ENCODE results near the gene TBX5.

The TBX5 gene

DNA sequence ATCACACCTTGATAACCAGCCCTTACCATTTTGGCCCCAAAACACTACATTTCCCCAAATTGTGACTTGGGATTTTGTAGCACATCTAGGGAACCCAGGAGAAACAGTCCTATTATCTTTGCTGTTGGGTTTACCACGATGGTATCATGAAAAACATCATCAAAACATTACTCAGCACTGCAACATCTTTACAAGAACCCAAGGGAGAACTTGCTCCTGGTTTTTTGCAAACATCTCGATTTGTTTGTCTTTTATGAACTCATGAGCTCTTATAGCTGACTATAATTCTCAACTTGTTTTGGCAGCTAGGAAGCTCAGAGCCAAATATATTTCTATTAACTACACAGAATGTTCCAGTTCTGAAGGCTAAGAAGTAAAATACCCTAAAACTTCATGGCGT, 65.7 kb downstream of the TBX5 start:
- Histone ChIP-seq H3K9ac (ENCODE audit: low read depth, low read length) (no peak overlapping the region), H3K9me3 (ENCODE audit: control insufficient read depth, insufficient read depth, low read length) (no peaks in the 10 kb centered on the region), H3K4me1 (ENCODE audit: control insufficient read depth, insufficient read depth, low read length) (peaks cover 9% of the 10 kb centered on the region), H3K27ac (ENCODE audit: low read depth, low read length) (no peak overlapping the region), H3K27me3 (ENCODE audit: control insufficient read depth, insufficient read depth, low read length) (no peaks in the 10 kb centered on the region), H3K4me3 (ENCODE audit: low read depth, low read length) (no peak overlapping the region), H3K36me3 (ENCODE audit: control insufficient read depth, insufficient read depth, low read length) (no peaks in the 10 kb centered on the region)

DNA sequence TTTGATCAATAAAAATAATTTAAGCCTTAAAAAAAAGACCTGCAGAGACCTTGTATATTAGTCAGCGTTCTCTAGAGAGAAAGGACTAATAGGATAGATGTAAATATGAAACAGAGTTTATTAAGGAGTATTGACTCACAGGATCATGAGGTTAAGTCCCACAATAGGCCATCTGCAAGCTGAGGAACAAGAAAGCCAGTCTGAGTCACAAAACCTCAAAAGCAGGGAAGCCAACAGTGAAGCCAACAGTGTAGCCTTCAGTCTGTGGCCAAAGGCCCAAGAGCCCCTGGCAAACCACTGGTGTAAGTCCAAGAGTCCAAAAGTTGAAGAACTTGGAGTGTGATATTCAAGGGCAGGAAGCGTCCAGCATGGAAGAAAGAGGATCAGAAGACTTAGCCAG, 66.3 kb downstream of the TBX5 start:
- Histone ChIP-seq H3K36me3 (ENCODE audit: control insufficient read depth, insufficient read depth, low read length) (no peaks in the 10 kb centered on the region), H3K4me1 (ENCODE audit: control insufficient read depth, insufficient read depth, low read length) (peaks cover 12% of the 10 kb centered on the region), H3K4me3 (ENCODE audit: low read depth, low read length) (no peak overlapping the region), H3K27ac (ENCODE audit: low read depth, low read length) (no peak overlapping the region), H3K27me3 (ENCODE audit: control insufficient read depth, insufficient read depth, low read length) (no peaks in the 10 kb centered on the region), H3K9ac (ENCODE audit: low read depth, low read length) (no peak overlapping the region), H3K9me3 (ENCODE audit: control insufficient read depth, insufficient read depth, low read length) (no peaks in the 10 kb centered on the region)

DNA sequence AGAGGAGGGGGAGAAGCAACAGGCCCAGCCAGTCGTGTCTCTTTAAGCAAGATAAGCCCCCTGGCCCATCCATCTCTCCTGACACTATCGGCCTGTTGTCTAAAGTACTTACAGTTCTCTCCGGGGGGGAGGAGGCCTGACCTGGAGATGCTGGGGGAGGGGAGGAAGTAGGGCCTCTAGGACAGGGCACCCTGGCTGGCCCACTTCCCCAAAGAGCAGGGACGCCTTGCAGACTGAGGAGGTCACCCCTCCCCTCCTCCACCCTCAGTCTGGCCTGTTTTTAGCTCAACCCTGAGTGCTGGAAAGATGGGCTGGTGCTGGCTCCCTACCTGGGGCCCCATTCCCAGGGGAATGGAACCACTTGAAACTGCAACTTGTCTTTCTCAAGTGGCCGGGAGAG, 70.3 kb downstream of the TBX5 start:
- Histone ChIP-seq H3K9ac (ENCODE audit: low read depth, low read length) (no peak overlapping the region), H3K4me3 (ENCODE audit: low read depth, low read length) (no peak overlapping the region), H3K27me3 (ENCODE audit: control insufficient read depth, insufficient read depth, low read length) (no peaks in the 10 kb centered on the region)

DNA sequence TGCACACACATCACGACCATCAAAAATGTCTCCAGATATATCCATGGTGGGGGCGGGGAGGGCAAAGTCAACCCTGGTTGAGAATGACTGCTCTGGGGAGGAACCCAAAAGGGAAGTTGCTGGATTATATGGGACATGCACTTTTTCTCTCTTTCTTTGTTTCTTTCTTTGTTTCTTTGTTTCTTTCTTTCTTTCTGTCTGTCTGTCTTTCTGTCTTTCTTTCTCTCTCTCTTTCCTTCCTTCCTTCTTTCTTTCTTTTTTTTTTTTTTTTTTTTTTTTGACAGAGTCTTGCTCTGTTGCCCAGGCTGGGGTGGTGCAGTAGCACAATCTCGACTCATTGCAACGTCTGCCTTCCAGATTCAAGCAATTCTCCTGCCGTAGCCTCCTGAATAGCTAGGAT, 71.5 kb downstream of the TBX5 start:
- H3K27me3 ChIP-seq (ENCODE audit: control insufficient read depth, insufficient read depth, low read length), result no peaks in the 10 kb centered on the region
- H3K9ac ChIP-seq (ENCODE audit: low read depth, low read length), result no peak overlapping the region
- H3K27ac ChIP-seq (ENCODE audit: low read depth, low read length), result no peak overlapping the region
- no peak overlapping the region for H3K4me3 ChIP-seq (ENCODE audit: low read depth, low read length)
- H3K9me3 ChIP-seq (ENCODE audit: control insufficient read depth, insufficient read depth, low read length), result no peaks in the 10 kb centered on the region
- H3K4me1 ChIP-seq (ENCODE audit: control insufficient read depth, insufficient read depth, low read length), result peaks cover 12% of the 10 kb centered on the region
- no peaks in the 10 kb centered on the region for H3K36me3 ChIP-seq (ENCODE audit: control insufficient read depth, insufficient read depth, low read length)

More for the DNA sequence above, 70.3 kb downstream of the TBX5 start:
- Histone ChIP-seq H3K27ac (ENCODE audit: low read depth, low read length) (no peak overlapping the region), H3K9me3 (ENCODE audit: control insufficient read depth, insufficient read depth, low read length) (no peaks in the 10 kb centered on the region), H3K4me1 (ENCODE audit: control insufficient read depth, insufficient read depth, low read length) (peaks cover 12% of the 10 kb centered on the region), H3K36me3 (ENCODE audit: control insufficient read depth, insufficient read depth, low read length) (no peaks in the 10 kb centered on the region)

DNA sequence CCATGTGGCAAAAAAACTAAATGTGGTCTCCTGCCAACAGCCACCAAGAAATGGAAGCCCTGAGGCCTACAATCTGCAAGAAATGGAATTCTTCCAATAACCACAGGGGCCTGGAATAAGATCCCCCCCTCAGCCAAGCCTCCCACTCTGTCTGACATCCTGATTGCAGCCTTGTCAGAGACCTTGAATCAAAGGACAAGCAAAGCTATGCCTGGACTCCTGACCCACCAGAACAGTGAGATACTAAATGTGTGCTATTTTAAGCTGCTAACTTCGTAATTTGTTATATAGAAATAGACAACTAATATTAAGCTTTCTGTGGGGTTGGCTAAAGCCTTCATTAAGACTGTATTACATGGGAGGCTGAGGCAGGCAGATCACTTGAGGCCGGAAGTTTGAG, 77.7 kb downstream of the TBX5 start:
- Histone ChIP-seq H3K36me3 (ENCODE audit: control insufficient read depth, insufficient read depth, low read length) (no peaks in the 10 kb centered on the region), H3K4me1 (ENCODE audit: control insufficient read depth, insufficient read depth, low read length) (0 out of 2 replicates have a peak, but pooled peaks cover 2% of the 10 kb centered on the region), H3K4me3 (ENCODE audit: low read depth, low read length) (no peak overlapping the region), H3K27me3 (ENCODE audit: control insufficient read depth, insufficient read depth, low read length) (no peaks in the 10 kb centered on the region), H3K9me3 (ENCODE audit: control insufficient read depth, insufficient read depth, low read length) (no peaks in the 10 kb centered on the region), H3K9ac (ENCODE audit: low read depth, low read length) (no peak overlapping the region), H3K27ac (ENCODE audit: low read depth, low read length) (no peak overlapping the region)

DNA sequence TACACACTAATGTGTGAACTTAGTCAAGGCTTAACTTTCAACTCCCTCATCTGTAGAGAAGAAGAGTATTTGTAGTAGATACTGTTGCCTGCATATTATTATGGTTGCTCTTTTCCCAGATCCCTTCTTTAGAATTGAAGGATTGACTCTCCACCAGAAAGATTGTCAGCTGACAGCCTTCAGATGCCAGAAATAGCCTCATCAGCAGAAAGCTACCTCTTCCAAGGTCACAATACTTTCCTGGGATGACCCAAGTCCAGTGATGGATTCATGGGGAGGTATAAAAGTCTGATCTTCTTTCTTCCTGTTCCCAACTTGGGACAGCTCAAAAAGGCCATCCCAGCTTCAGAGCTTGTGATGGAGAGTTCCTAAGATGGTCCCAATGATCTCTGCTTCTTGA, 78.2 kb downstream of the TBX5 start:
- Histone ChIP-seq H3K9ac (ENCODE audit: low read depth, low read length) (no peak overlapping the region), H3K4me3 (ENCODE audit: low read depth, low read length) (no peak overlapping the region), H3K9me3 (ENCODE audit: control insufficient read depth, insufficient read depth, low read length) (no peaks in the 10 kb centered on the region), H3K27ac (ENCODE audit: low read depth, low read length) (no peak overlapping the region), H3K4me1 (ENCODE audit: control insufficient read depth, insufficient read depth, low read length) (0 out of 2 replicates have a peak, but pooled peaks cover 7% of the 10 kb centered on the region), H3K36me3 (ENCODE audit: control insufficient read depth, insufficient read depth, low read length) (no peaks in the 10 kb centered on the region), H3K27me3 (ENCODE audit: control insufficient read depth, insufficient read depth, low read length) (no peaks in the 10 kb centered on the region)

DNA sequence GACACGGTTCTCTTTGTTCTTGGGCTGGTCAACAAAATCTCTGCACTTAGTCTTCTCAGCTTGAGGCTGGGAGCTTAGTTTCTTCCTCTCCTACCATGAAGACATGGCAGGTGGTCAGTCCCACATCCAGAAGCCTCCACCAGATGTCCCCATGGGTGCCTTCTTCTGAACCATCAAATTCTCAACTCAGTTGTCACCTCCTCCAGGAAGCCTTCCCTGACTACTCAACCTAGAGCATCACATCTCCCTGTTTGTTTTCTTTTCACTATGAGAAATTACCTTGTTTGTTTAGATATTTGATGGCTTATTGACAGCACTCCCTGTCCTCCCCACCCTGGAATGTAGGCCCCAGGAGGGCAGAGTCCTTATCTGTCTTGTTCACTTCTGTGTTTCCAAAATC, 84.4 kb downstream of the TBX5 start:
- H3K36me3 ChIP-seq (ENCODE audit: control insufficient read depth, insufficient read depth, low read length), result no peaks in the 10 kb centered on the region
- H3K9me3 ChIP-seq (ENCODE audit: control insufficient read depth, insufficient read depth, low read length), result no peaks in the 10 kb centered on the region
- no peaks in the 10 kb centered on the region for H3K27me3 ChIP-seq (ENCODE audit: control insufficient read depth, insufficient read depth, low read length)
- H3K27ac ChIP-seq (ENCODE audit: low read depth, low read length), result no peak overlapping the region
- H3K4me3 ChIP-seq (ENCODE audit: low read depth, low read length), result no peak overlapping the region
- 0 out of 2 replicates have a peak, but pooled peaks cover 9% of the 10 kb centered on the region for H3K4me1 ChIP-seq (ENCODE audit: control insufficient read depth, insufficient read depth, low read length)
- H3K9ac ChIP-seq (ENCODE audit: low read depth, low read length), result no peak overlapping the region

DNA sequence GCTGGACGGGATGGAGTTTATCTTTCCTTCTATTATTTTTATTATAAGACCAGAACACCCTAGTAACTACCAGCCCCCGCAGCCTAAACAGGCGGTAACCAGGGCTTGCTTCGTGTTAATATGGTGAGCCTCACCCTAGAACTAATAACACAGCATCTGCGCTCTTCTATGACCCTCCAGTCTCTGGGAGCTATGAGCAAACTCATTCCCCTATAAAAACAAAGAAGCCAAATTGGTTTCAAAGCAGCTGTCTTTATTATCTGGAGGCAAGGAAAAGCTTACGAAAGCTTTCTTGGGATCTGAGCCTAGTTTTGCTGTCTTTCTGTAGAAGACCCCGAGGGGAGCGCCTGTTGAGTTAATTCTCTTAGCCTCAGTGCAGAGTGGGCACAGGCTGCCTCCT, 85.0 kb downstream of the TBX5 start:
- Histone ChIP-seq H3K9ac (ENCODE audit: low read depth, low read length) (no peak overlapping the region), H3K27ac (ENCODE audit: low read depth, low read length) (no peak overlapping the region), H3K4me3 (ENCODE audit: low read depth, low read length) (no peak overlapping the region), H3K27me3 (ENCODE audit: control insufficient read depth, insufficient read depth, low read length) (no peaks in the 10 kb centered on the region), H3K36me3 (ENCODE audit: control insufficient read depth, insufficient read depth, low read length) (no peaks in the 10 kb centered on the region), H3K4me1 (ENCODE audit: control insufficient read depth, insufficient read depth, low read length) (0 out of 2 replicates have a peak, but pooled peaks cover 9% of the 10 kb centered on the region), H3K9me3 (ENCODE audit: control insufficient read depth, insufficient read depth, low read length) (no peaks in the 10 kb centered on the region)

DNA sequence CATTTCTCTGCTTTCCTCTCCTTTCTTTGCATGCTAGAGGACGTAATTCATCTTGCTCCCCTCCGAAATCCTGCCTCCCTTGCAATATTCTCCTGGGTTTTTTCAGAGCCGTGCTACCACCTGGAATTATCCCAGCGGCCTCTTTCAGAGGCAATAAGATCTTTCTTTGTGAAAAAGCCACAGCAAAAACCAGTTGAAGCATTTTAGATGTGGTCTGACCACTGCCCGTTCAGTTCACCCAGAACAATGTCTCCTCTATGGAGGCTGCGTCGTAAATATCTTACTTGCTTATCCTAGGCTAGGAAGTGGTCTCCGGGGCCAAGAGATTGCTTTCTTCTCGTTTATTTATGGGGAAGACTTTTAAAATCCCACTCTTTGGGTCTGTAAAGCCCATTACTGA, 85.8 kb downstream of the TBX5 start:
- Histone ChIP-seq H3K4me3 (ENCODE audit: low read depth, low read length) (no peak overlapping the region), H3K9ac (ENCODE audit: low read depth, low read length) (no peak overlapping the region), H3K36me3 (ENCODE audit: control insufficient read depth, insufficient read depth, low read length) (no peaks in the 10 kb centered on the region), H3K27ac (ENCODE audit: low read depth, low read length) (no peak overlapping the region), H3K4me1 (ENCODE audit: control insufficient read depth, insufficient read depth, low read length) (0 out of 2 replicates have a peak, but pooled peaks cover 9% of the 10 kb centered on the region), H3K9me3 (ENCODE audit: control insufficient read depth, insufficient read depth, low read length) (no peaks in the 10 kb centered on the region), H3K27me3 (ENCODE audit: control insufficient read depth, insufficient read depth, low read length) (no peaks in the 10 kb centered on the region)

DNA sequence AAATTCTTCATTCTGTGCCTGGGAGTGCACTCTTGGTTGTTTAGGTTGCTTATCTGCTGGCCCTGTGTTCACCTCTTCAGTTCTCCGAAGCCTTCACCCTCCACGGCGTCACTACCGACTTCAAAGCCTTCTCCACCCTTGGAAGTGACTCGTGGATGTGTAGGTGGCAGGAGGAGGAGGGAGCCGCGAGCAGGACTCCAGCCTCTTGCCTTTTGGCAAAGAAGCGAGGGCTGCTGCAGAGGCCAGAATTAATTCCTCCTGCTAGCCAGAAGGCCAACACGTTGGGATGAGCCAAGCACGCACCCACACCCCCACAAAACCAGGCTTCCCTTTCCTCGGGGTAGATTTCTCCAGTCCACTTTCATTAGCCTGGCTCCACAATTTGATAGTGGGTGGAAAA, 86.5 kb downstream of the TBX5 start:
- Histone ChIP-seq H3K27ac (ENCODE audit: low read depth, low read length) (no peak overlapping the region), H3K4me1 (ENCODE audit: control insufficient read depth, insufficient read depth, low read length) (0 out of 2 replicates have a peak, but pooled peaks cover 9% of the 10 kb centered on the region), H3K4me3 (ENCODE audit: low read depth, low read length) (no peak overlapping the region), H3K9ac (ENCODE audit: low read depth, low read length) (no peak overlapping the region), H3K27me3 (ENCODE audit: control insufficient read depth, insufficient read depth, low read length) (no peaks in the 10 kb centered on the region), H3K36me3 (ENCODE audit: control insufficient read depth, insufficient read depth, low read length) (no peaks in the 10 kb centered on the region), H3K9me3 (ENCODE audit: control insufficient read depth, insufficient read depth, low read length) (no peaks in the 10 kb centered on the region)

DNA sequence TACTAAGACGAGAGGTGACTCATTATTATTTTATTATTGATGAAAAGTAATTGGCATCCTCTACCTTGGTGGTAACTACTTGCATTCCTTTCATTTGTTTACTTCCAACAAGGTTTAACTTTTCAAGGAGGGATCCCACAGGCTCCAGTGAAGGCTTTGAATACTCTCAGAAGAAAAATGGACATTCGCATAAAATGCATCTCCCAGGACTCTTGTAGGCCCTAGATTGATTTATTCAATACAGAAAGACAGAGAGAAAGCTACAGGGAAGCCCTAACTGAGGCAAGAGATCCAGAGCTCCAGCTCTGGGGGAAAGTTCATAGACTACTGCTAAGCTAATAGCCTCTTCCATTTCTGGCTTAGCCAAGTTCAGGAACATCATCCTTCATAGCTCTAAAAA, 87.0 kb downstream of the TBX5 start:
- H3K9ac ChIP-seq (ENCODE audit: low read depth, low read length), result no peak overlapping the region
- H3K4me1 ChIP-seq (ENCODE audit: control insufficient read depth, insufficient read depth, low read length), result 0 out of 2 replicates have a peak, but pooled peaks cover 9% of the 10 kb centered on the region
- no peaks in the 10 kb centered on the region for H3K27me3 ChIP-seq (ENCODE audit: control insufficient read depth, insufficient read depth, low read length)
- no peak overlapping the region for H3K27ac ChIP-seq (ENCODE audit: low read depth, low read length)
- no peak overlapping the region for H3K4me3 ChIP-seq (ENCODE audit: low read depth, low read length)
- no peaks in the 10 kb centered on the region for H3K9me3 ChIP-seq (ENCODE audit: control insufficient read depth, insufficient read depth, low read length)
- no peaks in the 10 kb centered on the region for H3K36me3 ChIP-seq (ENCODE audit: control insufficient read depth, insufficient read depth, low read length)

DNA sequence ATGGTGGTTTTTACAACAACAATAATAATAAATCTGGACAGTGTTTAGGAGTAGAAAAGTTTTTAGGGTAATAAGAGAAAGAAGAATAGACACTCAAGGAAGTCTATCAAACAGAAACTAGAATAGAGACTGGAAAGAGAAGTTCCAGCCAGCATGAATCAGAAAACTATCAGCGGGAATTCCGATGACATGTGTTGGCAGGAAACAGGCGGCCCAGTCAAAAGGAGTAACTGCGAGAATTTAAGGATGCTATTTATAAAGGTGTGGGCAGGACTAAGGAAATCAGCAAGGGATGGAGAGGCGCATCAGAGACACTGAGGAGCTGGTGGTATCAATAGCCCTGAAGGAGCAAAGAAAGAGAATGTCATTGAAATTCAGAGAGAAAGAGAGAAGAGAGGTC, 89.9 kb downstream of the TBX5 start:
- H3K9me3 ChIP-seq (ENCODE audit: control insufficient read depth, insufficient read depth, low read length), result no peaks in the 10 kb centered on the region

More for the DNA sequence above, 89.9 kb downstream of the TBX5 start:
- Histone ChIP-seq H3K27ac (ENCODE audit: low read depth, low read length) (no peak overlapping the region), H3K9ac (ENCODE audit: low read depth, low read length) (no peak overlapping the region), H3K27me3 (ENCODE audit: control insufficient read depth, insufficient read depth, low read length) (no peaks in the 10 kb centered on the region), H3K4me3 (ENCODE audit: low read depth, low read length) (no peak overlapping the region), H3K36me3 (ENCODE audit: control insufficient read depth, insufficient read depth, low read length) (no peaks in the 10 kb centered on the region), H3K4me1 (ENCODE audit: control insufficient read depth, insufficient read depth, low read length) (no peaks in the 10 kb centered on the region)
